NOMO-1 treated with dmso at 0.1 percent for 144 hours (cell line): ENCODE measurements around the gene MERTK.
"Not testable (repeated sequence)": the region's sequence is repeated elsewhere in the genome, so short reads cannot be mapped to it uniquely, and the experiment has no call there.

Experiments used
- DNase-seq: peaks from one replicate; lab custom pipeline; 2025; ENCODE audit not compliant: unreplicated experiment; lab: John Stamatoyannopoulos, UW

MERTK gene

DNA sequence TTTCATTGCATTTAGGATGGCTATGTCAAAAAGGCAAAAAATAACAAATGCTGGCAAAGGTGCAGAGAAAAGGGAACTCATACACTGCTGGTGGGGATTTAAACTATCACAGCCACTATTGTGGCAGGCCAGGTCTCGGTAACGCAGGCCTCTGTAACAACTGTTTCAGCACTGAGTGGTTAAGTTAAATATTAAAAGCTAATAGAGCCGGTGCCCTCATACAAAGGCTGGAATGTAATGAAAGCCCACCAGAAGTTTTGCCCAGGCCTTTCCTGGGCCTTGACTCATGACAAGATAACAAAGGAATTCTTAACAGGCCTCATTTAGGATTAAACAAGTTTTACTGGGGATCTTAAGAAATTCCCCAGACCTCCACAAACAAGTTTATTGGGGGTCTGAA lies 10.7 kb downstream of the MERTK start:
- no peak for DNase-seq

DNA sequence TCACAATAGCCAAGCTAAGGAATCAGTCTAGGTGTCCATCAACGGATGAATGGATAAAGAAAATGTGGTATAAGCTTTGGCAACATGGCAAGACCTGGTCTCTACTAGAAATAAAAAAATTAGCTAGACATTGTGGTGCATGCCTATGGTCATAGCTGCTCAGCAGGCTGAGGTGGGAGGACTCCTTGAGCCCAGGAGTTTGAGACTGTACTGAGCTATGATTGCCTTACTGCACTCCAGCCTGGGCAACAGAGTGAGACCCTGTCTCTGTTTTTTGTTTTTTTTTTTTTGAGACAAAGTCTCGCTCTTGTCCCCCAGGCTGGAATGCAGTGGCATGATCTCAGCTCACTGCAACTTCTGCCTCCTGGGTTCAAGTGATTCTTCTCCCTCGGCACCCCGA lies 11.6 kb downstream of the MERTK start:
- DNase-seq: not testable (repeated sequence)

DNA sequence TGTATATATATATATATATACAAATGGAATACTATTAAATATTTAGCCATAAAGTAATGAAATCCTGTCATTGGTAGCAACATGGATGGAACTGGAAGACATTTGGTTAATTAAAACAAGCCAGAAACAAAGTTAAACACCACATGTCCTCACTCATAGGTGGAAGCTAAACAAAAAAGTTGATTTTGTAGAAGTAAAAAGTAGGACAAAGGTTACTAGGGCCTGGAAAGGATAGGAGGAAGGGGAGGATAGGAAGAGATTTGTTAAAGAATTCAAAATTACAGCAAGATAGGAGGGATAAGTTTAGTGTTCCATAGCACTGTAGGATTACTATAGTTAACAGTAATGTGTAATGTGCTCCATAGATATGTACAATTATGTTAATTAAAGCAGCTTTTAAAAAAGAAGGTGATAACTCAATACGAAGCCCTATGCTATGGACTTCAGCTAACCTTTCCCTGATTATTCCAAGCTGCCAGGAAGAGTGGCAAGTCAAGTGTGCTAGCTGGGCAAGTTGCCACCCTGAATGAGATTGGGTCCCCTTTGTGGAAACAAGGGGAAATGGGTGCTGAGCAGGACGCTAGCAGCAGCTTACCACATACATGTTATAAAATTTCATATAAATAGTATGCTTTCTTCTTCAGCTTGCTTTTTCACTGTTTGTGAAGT lies 12.3 kb downstream of the MERTK start:
- no peak for DNase-seq

DNA sequence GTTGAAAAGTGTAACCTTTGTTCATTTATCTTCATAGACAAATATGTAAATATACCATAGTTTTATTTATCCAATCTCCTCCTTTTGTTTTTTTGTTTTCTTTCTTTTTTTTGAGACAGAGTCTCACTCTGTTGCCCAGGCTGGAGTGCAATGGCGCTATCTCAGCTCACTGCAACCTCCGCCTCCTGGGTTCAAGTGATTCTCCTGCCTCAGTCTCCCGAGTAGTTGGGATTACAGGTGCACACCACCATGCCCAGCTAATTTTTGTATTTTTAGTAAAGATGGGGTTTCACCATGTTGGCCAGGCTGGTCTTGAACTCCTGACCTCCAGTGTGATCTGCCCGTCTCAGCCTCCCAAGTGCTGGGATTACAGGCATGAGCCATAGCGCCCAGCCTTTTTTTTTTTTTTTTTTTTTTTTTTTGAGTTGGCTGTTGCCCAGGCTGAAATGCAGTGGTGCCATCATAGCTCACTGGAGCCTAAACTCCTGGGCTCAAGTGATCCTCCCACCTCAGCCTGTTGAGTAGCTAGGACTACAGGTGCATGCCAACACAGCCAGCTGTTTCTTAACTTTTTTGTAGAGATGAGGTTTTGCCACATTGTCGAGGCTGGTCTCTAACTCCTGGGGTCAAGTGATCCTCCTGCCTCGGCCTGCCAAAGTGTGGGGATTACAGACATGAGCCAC lies 13.0 kb downstream of the MERTK start:
- not testable (repeated sequence) for DNase-seq

DNA sequence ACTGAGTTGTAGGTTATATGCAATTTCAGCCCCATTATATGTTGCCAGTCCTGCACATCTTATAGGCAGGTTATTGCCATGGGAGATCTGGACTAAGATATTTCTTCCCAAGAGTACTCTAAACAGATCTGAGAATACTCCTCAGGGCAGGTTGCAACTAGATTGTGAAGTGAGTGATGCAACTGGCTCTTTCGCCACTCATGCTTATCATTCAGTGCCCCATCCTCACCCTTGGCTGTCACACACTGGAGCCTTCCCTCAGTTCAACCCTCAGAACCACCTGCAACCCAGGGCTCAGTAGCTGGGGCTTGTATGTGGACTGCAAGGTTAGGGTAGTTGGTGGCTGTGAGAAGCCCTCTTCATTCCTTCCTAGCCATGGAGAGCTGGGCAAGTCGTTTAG lies 14.1 kb downstream of the MERTK start:
- no peak for DNase-seq

DNA sequence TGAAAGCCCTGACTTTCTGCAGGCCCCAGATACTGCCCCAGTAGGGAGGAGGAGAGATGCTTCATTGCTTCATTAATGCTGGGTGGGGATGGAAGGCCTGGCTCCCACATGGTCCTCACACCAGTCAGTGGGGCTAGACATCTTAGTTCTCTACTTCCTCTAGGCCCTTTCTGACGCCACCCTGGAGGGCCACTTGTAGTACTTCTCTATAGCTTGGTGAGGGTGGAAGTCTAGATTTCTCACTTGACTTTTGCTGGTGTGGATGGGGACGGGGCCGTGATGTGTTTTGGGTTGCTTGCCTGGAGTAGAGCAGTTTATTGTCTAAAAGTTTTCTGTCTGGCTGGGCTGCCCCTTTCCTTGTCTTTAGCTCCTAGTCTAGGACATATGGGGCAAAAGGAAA lies 18.7 kb downstream of the MERTK start:
- DNase-seq: no peak

DNA sequence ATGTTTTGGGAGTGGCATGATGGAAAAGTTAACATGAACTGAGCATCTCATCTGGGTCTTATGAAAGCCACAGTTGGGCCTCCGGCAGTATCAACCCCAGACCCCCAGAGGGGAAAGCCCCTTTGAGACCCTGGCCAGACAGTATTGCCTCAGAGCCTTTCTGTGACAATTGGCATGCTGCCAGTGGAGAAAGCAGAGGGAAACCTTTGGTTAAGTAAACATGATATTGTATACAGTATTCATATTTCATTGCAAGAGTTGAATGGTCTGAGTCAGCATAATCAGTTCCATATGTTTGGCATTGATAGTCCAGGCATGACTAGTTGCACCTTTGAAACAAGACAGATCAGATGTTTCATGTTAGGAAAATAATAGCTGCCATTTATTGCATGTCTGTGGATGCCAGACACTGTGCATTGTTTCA lies 20.0 kb downstream of the MERTK start:
- DNase-seq: no peak

DNA sequence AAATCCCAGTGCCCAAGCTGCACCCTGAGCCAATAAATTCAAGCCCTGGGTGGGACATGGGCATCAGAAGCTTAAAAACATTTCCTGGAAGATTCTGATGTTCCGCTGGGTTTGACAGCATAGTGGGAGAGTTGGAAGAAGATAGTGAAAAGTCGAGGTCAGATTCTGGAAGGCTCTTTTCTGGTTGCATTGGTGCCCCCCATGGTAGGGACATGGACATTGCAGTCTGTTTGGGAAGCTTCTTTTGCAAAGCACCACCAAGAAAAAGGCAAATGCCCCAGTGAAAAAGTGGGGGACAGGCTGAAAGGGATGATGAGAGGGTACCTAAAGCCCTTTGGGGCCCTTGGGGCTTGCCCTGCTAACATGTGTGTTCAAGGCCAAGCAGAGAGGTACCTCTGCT lies 21.0 kb downstream of the MERTK start:
- DNase-seq: no peak

DNA sequence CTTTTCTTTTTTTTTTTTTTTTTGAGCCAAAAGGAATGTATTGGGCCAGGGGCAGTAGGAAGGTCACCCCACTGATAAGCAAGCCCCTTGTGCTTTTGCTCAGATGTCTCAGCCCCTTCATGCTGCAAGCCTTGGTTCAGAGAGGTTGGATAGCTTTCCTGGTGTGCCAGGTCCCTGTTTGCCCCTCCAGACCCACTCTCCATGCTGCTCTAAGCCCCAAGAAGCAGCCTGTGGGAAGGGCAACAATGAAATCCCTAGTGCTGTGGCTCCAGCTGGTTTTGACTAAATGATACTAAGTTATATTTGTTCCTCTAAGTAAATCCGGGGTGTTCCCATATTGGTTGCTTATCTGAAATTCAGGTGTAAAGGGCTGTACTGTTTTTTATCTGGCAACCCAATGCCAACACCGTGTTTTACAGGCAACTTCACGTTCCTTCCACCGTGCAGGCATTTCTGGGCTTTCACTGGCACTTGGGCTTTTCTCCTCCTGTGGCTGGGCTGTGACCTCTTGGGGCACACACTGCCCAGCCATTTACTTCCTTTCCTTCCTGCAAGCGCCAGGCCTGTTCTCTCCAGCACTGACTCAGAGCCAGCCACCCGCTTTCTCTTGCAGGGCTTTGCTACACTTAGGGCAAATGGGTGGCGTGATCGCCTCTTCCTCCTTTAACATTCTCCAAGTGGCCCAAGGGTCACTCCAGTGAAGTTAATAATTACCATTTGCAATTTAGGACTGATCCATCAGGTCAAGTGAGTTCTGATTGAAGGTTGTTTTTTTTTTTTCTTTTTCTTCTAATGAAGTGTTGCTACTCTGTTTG lies 21.6 kb downstream of the MERTK start:
- peak; percentile 7 for DNase-seq

DNA sequence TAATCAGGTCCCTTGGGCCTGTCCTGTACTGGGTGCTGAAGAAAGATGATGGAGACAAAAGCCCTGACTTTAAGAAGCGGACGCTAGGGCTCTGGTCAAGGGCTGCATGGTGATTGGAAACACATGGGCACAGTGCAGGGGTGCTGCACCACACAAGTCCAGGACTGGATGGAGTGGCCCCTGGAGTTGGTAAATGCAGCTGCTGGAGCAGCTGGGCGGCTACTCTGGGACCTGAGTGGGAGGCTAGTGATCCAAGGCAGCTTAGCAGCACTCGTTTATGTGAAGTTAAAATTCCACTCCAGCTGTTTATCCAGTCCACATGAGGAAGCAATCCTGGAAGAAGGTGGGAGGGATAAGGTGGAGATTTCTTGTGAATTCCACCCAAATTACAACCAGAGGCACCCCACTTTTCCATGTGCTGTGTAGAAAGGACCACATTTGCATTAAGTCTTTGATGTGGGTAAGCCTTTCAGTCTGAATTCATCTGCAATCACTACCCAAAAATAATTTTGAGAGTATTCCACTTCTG lies 24.9 kb downstream of the MERTK start:
- DNase-seq: no peak

DNA sequence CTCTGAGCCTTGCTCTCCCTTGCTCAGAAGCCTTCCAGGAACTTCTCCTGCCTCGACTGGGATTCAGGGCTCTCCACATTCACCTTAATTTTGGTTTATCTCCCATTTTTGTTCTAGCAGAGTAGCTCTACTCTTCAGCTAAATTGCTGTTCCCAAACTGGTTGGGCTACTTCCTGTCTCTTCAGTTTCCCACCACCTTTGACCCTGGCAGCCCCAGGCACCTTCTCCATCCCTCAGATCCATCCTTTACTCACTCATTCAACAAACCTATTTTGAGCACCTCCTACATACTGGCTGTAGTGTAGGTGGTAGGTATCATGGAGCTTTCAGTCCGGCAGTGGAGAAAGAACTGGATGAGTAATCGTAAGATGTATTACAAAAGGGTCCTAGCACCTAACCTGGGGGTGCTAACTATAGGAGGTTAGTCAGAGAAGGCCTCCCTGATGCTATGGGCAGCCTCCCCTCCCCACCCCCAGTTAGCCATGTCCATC lies 26.3 kb downstream of the MERTK start:
- no peak for DNase-seq

DNA sequence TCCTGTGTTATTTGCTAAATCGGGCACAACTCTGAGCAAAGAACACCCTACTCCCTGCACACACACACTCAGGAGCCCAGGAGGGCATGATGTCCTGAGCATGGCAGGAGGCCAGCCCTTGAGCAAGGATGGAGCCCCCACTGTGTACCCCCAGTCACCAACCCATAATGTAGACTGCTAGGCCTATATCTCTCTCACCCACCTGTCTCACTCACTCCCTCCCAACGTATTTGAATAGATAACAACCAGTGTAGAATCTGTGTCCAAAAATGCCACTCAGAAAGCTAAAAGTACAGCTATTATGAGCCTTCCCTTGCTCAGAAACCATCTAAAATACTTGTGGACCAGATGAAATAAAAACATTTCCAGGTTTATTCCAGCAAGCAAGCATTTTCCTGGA lies 29.3 kb downstream of the MERTK start:
- no peak for DNase-seq

DNA sequence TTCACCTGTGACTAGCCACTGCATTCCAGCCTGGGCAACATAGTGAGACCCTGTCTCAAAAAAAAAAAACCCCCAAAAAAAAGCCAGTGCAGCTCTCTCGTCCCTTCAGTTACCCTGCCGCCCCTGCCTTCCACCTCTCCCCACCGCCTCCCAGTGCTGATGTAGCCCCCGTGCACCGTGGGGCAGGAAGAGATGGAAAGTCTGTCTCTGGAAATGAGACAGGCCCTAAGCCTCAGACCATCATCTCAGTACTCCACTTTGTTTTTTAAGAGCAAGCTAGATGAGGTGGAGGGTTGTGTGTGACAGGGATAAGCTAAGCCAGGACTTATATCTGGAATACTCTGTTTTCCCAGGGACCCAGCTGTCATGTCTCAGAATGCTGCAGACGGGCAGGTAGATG lies 32.0 kb downstream of the MERTK start:
- DNase-seq: no peak

DNA sequence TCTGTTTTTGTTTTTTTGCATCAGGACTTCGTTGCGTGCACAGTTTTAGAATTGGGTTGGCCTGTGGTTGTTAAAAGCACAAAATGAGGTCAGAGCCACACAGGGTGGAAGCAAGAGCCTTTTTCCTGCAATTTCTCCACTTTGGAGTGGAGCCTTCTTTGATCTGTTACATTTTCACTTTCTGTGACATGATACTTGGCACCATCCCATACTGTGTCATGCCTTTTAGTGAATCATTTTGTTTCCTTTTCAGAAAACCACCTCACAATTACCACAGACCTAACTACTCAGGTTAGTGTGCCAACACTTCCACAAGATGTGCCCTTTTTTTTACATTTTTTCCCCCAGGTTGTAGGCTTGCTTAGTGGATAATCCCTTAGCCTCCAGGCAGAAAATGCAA lies 32.5 kb downstream of the MERTK start:
- no peak for DNase-seq

DNA sequence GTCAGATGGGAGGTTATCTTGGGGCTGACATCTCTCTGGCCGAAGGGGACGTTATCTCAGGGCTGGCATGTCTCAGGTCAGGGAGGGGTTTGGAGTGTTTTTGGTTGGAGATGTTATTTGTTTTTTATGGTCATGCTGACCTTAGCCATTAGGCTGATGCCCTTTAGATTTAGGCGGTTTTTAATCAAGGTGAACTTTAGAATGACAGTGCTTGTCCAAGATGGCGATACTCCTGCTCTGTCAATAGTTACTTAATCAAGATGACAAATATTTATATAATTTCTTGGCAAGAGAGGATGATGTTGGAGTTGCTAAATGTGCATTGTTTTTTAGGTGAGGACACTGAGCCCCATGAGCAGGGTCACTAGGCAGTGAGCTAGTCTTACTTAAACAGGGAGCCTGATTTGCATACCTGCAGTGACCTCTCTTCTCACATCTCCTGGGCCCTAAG lies 34.5 kb downstream of the MERTK start:
- no peak for DNase-seq

DNA sequence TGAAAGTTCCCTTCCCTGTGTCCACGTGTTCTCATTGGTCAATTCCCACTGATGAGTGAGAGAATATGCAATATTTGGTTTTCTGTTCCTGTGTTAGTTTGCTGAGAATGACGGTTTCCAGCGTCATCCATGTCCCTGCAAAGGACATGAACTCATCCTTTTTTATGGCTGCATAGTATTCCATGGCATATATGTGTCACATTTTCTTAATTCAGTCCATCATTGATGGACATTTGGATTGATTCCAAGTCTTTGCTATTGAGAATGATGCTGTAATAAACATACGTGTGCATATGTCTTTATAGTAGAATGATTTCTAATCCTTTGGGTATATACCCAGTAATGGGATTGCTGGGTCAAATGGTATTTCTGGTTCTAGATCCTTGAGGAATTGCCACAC lies 35.5 kb downstream of the MERTK start:
- DNase-seq: not testable (repeated sequence)

DNA sequence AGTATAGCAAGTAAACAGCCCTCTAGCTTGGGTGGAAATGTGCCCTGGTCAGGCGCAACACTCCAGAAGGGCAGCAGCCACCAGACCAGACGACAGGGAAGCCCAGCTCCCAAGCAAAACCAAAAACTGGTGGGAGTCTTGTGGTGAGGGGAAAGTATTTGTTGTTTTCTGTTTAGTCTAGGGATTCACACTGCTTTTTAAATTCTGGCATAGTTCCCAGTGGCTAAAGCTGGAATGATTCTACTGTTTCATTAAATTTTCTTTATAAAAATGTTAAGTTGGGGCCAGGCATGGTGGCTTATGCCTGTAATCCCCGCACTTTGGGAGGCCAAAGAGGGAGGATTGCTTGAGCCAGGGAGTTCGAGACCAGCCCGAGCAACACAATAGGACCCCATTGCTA lies 38.5 kb downstream of the MERTK start:
- DNase-seq: no peak

DNA sequence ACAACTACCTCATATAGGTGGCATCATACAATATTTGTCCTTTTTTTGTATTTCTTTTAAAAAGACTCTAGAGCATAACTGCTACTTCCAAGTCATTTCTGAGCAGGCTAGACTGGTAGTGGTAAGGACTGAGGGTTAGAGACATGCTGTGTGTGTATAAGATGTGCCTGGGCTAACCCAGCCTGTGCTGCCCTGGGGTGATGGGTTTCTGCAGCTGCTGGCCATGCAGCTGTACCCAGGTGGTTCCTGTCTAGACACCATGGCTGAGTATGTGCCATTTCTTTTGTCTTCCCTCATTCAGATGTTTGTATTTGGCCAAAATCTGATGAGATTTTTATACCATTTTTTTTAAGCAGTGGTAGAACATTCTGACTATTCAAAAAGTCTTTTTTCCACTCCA lies 40.0 kb downstream of the MERTK start:
- DNase-seq: no peak

DNA sequence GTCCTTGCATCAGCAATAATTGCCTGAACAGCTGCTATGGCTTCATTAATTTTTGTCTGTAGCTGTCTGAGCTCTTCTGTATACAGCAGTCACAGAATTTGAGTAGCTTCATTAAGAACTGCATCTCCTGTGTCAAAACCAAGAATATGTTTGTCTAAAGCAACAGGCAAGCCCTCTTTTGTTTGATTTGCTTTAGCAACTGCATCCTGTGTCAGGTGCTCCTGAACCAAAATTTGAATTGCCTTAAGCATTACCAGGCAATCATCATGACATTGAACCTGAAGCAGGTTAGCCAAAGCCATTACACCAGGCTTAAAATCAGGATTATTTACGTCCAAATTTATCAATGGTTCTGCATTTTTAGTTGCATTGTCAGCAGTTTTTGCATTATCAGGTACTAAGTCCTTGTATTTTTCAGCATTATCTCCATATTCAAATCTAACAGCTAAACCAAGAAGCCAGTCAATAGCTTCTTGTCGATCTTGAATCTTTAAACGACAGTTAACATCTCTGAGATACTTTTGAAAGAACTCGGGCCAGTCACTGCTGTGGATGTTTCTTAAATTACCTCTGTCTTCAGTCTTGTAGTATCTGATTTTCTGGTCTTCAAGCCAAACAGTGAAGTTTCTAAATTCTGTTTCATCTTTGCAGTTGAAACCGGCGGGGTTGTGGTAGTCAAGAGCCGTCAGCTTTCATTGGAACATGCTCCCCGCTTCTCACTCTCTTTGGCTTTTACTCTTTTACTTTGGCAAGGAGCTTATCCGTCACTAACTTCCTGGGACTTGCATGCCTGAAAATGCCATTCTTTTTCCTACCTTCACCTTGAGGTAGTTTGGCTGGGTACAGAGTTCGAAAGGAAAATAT lies 42.2 kb downstream of the MERTK start:
- DNase-seq: no peak

DNA sequence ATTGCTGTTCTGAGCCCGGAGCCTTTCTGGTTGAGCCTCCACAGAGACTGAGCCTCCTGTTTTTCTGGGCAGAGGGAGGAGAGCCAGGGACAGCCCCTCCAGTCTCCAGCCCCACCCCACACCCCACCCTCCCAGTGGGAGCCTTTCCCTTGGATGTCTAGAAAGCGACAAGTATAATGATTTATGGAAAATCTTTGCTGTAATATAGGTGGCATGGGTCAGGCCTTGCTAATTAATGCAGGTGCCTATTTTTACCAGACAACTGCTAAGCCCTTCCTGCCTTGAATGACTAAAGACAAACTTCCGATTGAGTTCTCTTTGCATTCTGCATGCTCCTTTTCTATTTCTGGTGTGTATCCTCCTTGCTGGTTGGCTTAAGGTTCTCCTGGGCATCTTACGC lies 43.1 kb downstream of the MERTK start:
- no peak for DNase-seq
